Left ventricle myocardium inferior (tissue), 1 donor: ENCODE data around the gene E2F3. TPM values are rescaled to one million over a fixed set of nuclear protein-coding genes. Genes with fewer than 3 reads are reported as not detected.

Experiments used
- DNase-seq: peaks from one replicate; pipeline ENCODE4 v3.0.0-alpha.2; 2020
- H3K27ac ChIP-seq: fragments of 200-600 bp; replicated peaks from 2 replicates; pipeline ENCODE4 v1.8.0; 2021
- H3K27me3 ChIP-seq: fragments of 200-600 bp; 2 replicates; pipeline ENCODE4 v1.8.0; 2021; ENCODE audit warnings: low read depth
- H3K36me3 ChIP-seq: fragments of 200-600 bp; 2 replicates; pipeline ENCODE4 v1.8.0; 2021
- H3K4me1 ChIP-seq: fragments of 200-600 bp; 2 replicates; pipeline ENCODE4 v1.8.0; 2021
- H3K4me3 ChIP-seq: fragments of 200-600 bp; 2 replicates; pipeline ENCODE4 v1.8.0; 2021; ENCODE audit warnings: mild to moderate bottlenecking, moderate library complexity
- H3K9me3 ChIP-seq: fragments of 200-600 bp; replicated peaks from 2 replicates; pipeline ENCODE4 v1.8.0; 2021
- intact Hi-C: fragments of 100-400 bp; cut with micrococcal nuclease; formaldehyde crosslinking; loops from one replicate; pipeline ENCODE4 v1.11.0; 2022
- total RNA-seq: library from RNA; stranded (reverse); fragmentation: NEBNext Ultra II Directional; extraction: Animal tissue kit (Norgen Biotek cat#: 25700); gene quantifications from one replicate; pipeline ENCODE4 v1.2.1, GENCODE V29; 2021
- TF ChIP-seq, protein P1 (sequence below): fragments of 200-600 bp; IDR thresholded peaks from 2 replicates; pipeline ENCODE4 v1.8.0; 2021; ENCODE audit warnings: antibody characterized with exemption, mild to moderate bottlenecking, borderline replicate concordance
- donor health status: DM: no; HTN: yes; CAD: no; lungs with severe emphysema.

Gene E2F3
- total RNA-seq, 1 donor from 2014 or later = 6.7 TPM

- H3K4me1 ChIP-seq = peaks cover 25% of the 10 kb centered on the region
- H3K9me3 ChIP-seq = no peaks in the 10 kb centered on the region
- H3K27ac ChIP-seq = no peak overlapping the region
- no peak for DNase-seq
- TF ChIP-seq, protein P1, sequence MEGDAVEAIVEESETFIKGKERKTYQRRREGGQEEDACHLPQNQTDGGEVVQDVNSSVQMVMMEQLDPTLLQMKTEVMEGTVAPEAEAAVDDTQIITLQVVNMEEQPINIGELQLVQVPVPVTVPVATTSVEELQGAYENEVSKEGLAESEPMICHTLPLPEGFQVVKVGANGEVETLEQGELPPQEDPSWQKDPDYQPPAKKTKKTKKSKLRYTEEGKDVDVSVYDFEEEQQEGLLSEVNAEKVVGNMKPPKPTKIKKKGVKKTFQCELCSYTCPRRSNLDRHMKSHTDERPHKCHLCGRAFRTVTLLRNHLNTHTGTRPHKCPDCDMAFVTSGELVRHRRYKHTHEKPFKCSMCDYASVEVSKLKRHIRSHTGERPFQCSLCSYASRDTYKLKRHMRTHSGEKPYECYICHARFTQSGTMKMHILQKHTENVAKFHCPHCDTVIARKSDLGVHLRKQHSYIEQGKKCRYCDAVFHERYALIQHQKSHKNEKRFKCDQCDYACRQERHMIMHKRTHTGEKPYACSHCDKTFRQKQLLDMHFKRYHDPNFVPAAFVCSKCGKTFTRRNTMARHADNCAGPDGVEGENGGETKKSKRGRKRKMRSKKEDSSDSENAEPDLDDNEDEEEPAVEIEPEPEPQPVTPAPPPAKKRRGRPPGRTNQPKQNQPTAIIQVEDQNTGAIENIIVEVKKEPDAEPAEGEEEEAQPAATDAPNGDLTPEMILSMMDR = no peak
- no peaks in the 10 kb centered on the region for H3K27me3 ChIP-seq
- no peaks in the 10 kb centered on the region for H3K36me3 ChIP-seq
- intact Hi-C loops = no loop called here
- H3K4me3 ChIP-seq = no peak overlapping the region
Observed at GRCh38 chr6:20447581-20448132, 46.0 kb downstream of the E2F3 start.

DNA sequence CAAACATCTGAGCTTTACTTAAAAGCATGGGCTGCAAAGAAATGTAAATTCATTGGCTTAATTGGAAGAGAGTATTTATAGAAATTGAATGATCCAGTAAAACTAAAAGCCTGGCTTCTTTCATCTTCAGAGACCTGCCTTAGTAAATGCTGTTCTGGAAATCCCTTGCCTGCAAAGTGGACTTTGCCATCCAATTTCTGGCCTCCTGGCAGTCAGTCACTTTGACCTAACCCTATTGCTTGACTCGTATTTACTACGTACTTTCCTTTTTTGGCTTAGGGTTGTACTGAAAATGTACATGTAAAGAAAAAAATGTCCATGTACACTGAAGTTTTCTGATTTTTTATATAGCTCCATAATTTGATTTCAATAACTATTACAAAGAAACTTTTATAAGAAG is 47.1 kb downstream of the E2F3 start:
- intact Hi-C loops = no loop called here

DNA sequence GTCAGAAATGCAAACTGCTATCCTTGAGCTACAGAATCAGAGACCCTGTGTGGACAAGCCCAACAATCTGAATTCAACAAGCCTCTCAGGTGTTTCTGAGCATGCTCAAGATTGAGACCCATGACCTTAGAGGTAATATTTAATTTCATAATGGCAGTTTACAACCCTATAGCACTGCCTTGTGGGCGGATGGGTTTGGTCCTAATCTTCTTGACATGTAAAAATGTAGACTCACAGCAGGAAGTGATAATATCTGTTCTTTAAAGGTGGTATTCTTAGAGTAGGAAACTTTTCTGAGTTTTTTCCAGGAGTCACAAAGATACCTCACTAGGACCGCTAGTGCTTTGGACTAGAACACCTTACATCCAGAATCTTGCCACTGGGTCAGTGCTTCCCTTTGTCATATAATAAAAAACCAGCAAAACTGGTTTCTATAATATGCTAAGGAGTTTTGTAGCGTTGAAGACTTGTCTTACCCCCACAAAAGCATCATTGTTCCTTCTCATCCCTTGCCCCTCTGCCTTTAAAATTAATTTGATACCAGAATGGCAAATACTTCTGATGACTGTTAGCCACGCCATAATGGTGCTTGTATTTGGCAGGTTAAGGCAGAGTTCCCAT is 52.6 kb downstream of the E2F3 start:
- DNase-seq = no peak
- Histone ChIP-seq H3K4me1 (peaks cover 20% of the 10 kb centered on the region), H3K27me3 (no peaks in the 10 kb centered on the region), H3K27ac (no peak overlapping the region), H3K36me3 (peaks cover 2% of the 10 kb centered on the region), H3K4me3 (no peak overlapping the region), H3K9me3 (no peaks in the 10 kb centered on the region)
- intact Hi-C loops = no loop called here
- TF ChIP-seq, protein P1 = no peak

More for the DNA sequence above, 47.1 kb downstream of the E2F3 start:
- no peaks in the 10 kb centered on the region for H3K27me3 ChIP-seq
- TF ChIP-seq, protein P1 = no peak
- no peaks in the 10 kb centered on the region for H3K9me3 ChIP-seq
- no peaks in the 10 kb centered on the region for H3K36me3 ChIP-seq
- DNase-seq = no peak
- peaks cover 25% of the 10 kb centered on the region for H3K4me1 ChIP-seq
- H3K4me3 ChIP-seq = no peak overlapping the region
- H3K27ac ChIP-seq = no peak overlapping the region

DNA sequence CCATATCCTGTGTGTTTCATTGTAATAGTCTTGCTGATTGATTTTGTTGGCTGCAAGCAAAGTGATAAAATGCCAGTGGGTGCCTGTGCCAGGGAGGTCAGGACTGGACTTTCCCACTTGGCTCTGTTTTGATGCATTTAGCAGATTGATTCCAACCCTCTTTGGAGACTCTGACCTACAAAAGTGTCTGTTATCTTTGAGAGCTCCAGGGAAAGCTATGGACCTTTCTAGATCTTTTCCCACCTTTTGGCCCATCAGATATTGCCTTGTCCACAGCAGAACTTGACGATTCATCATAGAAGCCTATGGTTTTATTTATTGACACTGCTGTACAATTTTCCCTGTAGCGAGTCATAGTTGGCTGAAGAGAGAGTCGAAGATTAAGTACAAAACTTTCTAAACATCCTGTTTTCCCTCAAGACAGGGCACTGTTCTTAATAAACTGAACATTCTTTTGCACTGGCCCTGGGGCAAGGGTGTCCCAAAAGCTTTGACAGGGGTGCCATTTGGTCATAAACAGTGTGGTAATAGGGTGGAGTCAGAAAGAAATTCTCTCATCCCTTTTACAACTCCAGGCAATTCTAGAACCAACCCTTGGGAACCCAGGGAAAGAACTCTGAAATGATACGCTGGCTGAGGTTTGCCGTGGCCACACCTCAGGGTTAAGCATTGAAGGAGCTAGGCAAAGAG is 53.7 kb downstream of the E2F3 start:
- no peaks in the 10 kb centered on the region for H3K27me3 ChIP-seq
- TF ChIP-seq, protein P1 = no peak
- H3K4me3 ChIP-seq = no peak overlapping the region
- H3K4me1 ChIP-seq = peaks cover 20% of the 10 kb centered on the region
- peaks cover 2% of the 10 kb centered on the region for H3K36me3 ChIP-seq
- intact Hi-C loops = no loop called here
- no peak for DNase-seq
- H3K27ac ChIP-seq = no peak overlapping the region
- H3K9me3 ChIP-seq = no peaks in the 10 kb centered on the region

DNA sequence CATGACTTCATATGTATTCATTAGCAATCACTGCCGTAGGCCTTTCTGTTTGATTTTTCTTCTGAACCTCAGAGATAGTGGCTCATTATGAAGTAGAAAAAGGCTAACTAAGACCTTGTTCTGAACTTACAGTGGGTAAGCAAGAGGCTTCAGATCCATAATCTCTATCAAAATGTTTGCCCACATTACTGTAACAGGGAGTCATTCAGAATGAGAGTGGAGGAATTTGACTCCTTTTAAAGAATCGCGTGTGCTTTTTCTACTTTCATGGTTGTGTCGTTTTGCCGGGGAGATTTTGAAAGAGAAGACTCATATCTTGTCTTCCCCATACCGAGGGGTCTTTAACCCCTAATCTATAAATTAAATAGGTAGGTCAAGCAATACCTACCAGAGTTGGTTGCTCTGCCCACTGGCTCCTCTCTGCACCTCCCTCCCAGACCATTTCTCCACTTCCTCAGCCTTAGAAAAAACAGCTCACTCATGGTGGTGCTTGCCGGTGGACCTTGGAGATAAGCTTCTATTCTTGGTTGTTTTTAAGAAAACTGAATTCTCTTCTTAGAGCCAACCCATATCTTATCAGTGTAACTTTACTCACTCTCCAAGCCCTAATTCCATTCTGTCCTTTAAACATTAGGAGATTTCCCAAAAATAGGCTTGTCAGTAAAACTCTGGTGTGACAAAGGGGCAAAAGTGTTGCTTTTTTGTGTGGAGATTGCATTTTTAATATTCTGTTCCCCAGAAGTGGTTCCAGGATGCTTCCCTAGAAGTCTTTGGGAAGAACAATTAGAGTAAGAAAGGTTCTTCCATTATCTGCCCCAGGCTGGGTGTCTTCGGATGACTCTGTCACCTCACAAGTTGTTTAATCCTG is 56.6 kb downstream of the E2F3 start:
- no peaks in the 10 kb centered on the region for H3K27me3 ChIP-seq
- H3K9me3 ChIP-seq = no peaks in the 10 kb centered on the region
- no peak for DNase-seq
- intact Hi-C loops = no loop called here
- H3K36me3 ChIP-seq = peaks cover 2% of the 10 kb centered on the region
- H3K27ac ChIP-seq = no peak overlapping the region
- no peak overlapping the region for H3K4me3 ChIP-seq
- TF ChIP-seq, protein P1 = no peak
- peaks cover 20% of the 10 kb centered on the region for H3K4me1 ChIP-seq
